ENCODE data around the gene ALMS1.

- TF ChIP-seq CTCF (conservative IDR thresholded peaks at IDR 0.05; ENCODE audit: low read length): no peak
- TF ChIP-seq EZH2phosphoT487 (IDR thresholded peaks at IDR 0.05; ENCODE audit: borderline replicate concordance, low read depth, low read length): no peak
These were observed 9.0 kb upstream of the ALMS1 start for GRCh38 chr2:73376681-73377080.
